ENCODE data around the gene ERGIC3. TPM values are rescaled to one million over a fixed set of nuclear protein-coding genes. Genes with fewer than 3 reads are reported as not detected.
A peak's percentile ranks its signal among the peaks of the same experiment; 100 is the strongest.

ERGIC3 gene
- 201 to 259 TPM (median 242 TPM) in 3 replicates for polyA plus RNA-seq
- polyA plus RNA-seq (2011; ENCODE audit: low read depth): 380 TPM
- 195 and 248 TPM in 2 replicates for polyA plus RNA-seq (2011; cell fraction: cytosol; rRNA removed)
- polyA plus RNA-seq (2011; cell fraction: nucleus; rRNA removed): 208 and 217 TPM in 2 replicates
- polyA plus RNA-seq (2012; ENCODE audit: low replicate concordance): 207 and 212 TPM in 2 replicates
- polyA minus RNA-seq: 172 to 246 TPM (median 202 TPM) in 3 replicates
- 117 TPM for polyA minus RNA-seq (2011; cell fraction: cytosol; rRNA and poly(A)+ RNA removed)
- 60.2 and 66.2 TPM in 2 replicates for polyA minus RNA-seq (2011; cell fraction: nucleus; rRNA and poly(A)+ RNA removed)

DNA sequence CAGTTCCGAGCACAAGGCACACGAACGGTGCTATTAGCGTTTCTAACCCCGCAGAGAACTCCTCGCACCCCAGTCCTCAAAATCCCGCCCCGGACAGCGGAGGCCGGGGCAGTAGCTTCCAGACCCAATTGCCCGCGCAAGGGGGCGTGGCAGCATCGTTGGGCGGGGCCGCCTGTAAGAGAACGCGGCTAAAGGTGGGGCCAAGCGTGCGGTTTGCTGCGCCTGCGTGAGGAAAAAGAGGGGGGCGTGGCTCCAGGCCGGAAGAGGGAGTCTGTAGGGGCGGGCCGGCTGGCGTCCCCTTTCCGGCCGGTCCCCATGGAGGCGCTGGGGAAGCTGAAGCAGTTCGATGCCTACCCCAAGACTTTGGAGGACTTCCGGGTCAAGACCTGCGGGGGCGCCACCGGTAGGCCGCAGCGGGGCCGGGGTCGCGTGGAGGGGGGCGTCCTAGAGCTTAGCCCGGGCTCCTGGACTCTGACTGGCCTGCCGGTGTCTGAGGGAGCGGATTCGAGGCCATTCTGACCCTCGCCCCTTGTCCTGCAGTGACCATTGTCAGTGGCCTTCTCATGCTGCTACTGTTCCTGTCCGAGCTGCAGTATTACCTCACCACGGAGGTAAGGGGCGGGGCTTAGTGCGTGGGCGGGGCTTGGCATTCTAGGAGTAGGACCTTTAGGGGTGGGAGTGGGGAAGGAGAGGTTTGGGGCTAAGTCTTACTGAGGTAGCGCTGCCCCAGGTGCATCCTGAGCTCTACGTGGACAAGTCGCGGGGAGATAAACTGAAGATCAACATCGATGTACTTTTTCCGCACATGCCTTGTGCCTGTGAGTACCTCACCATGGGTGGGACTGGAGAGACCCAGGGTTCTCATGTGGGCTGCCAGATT, at the start of gene ERGIC3:
Gene ERGIC3 (plus strand): TSS at position 296 of the 880 bp plus-strand sequence. CDS start 20 bp downstream, at position 316.
- peak within 1 kb of the TSS; percentile 81 for H3K27ac ChIP-seq (ENCODE audit: control insufficient read depth, insufficient read depth, low read length)
- no peaks in the 10 kb centered on the region for H4K20me1 ChIP-seq (ENCODE audit: control insufficient read depth, extremely low read depth, insufficient read depth, low read length)
- H3K9ac ChIP-seq (ENCODE audit: control insufficient read depth, extremely low read depth, insufficient read depth, low read length): peak within 1 kb of the TSS; percentile 91
- peak within 1 kb of the TSS; percentile 92 for H2AFZ ChIP-seq (ENCODE audit: control insufficient read depth, low read length)
- dilution Hi-C loops (cut with MboI; ENCODE audit: extremely low pct_ligation_motif_present, low sequenced_read_pairs): no loop called here
- peaks cover 13% of the 10 kb centered on the region for H3K4me1 ChIP-seq (ENCODE audit: control insufficient read depth, extremely low read depth, insufficient read depth, low read length)
- peak within 1 kb of the TSS; percentile 82 for H3K4me2 ChIP-seq (ENCODE audit: control insufficient read depth, extremely low read depth, insufficient read depth, low read depth, low read length)
- DNase-seq (ENCODE audit: low read depth, low spot score) (peak; percentile 62), FAIRE-seq (no peak)
- no peak for TF ChIP-seq EZH2 (IDR thresholded peaks at IDR 0.05; ENCODE audit: low read length)
- TF ChIP-seq, protein P1, sequence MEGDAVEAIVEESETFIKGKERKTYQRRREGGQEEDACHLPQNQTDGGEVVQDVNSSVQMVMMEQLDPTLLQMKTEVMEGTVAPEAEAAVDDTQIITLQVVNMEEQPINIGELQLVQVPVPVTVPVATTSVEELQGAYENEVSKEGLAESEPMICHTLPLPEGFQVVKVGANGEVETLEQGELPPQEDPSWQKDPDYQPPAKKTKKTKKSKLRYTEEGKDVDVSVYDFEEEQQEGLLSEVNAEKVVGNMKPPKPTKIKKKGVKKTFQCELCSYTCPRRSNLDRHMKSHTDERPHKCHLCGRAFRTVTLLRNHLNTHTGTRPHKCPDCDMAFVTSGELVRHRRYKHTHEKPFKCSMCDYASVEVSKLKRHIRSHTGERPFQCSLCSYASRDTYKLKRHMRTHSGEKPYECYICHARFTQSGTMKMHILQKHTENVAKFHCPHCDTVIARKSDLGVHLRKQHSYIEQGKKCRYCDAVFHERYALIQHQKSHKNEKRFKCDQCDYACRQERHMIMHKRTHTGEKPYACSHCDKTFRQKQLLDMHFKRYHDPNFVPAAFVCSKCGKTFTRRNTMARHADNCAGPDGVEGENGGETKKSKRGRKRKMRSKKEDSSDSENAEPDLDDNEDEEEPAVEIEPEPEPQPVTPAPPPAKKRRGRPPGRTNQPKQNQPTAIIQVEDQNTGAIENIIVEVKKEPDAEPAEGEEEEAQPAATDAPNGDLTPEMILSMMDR (optimal IDR thresholded peaks at IDR 0.05 in 1 of 3, IDR thresholded peaks at IDR 0.05 in 1 of 3, conservative IDR thresholded peaks at IDR 0.05 in 1 of 3; ENCODE audit: extremely low read depth in 1 of 3, insufficient read depth in 2 of 3, low read length in 3 of 3): no peak
- peaks cover 2% of the 10 kb centered on the region for H3K9me1 ChIP-seq (ENCODE audit: control insufficient read depth, extremely low read depth, insufficient read depth, low read length)
- no peaks in the 10 kb centered on the region for H3K9me3 ChIP-seq (ENCODE audit: control insufficient read depth, low read depth, low read length)
- H3K27me3 ChIP-seq (ENCODE audit: control insufficient read depth, extremely low read depth, insufficient read depth, low read length): no peaks in the 10 kb centered on the region
- peak within 1 kb of the TSS; percentile 84 to 93 (median 85) for H3K4me3 ChIP-seq (ENCODE audit: control insufficient read depth in 2 of 3, extremely low read depth in 1 of 3, insufficient read depth in 2 of 3, low read depth in 1 of 3, low read length in 3 of 3)
- peaks cover 3 to 7% of the 10 kb centered on the region in 2 experiments for H3K36me3 ChIP-seq (ENCODE audit: control insufficient read depth in 2 of 2, extremely low read depth in 1 of 2, insufficient read depth in 2 of 2, low read length in 2 of 2)
- peaks cover 5% of the 10 kb centered on the region for H3K79me2 ChIP-seq (ENCODE audit: control insufficient read depth, insufficient read depth, low read length)

DNA sequence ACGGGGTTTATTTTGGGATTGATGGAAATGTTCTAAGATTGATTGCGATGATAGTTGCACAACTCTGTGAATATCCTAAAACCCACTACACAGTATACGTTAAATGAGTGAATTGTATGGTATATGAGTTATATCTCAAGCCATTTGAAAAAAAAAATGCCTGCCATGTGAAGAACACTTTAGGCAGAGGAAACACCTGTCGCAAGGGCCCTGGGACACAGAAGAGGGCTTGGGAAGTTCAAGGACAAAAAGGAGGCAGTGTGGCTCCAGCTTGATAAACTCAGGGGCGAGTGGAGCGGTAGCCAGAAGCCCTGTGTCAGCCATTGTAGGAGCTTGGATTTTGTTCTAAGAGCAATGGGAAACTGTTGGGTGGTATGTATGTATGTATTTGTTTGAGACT, 49.5 kb upstream of the ERGIC3 start:
- Histone ChIP-seq H3K4me2 (ENCODE audit: control insufficient read depth, extremely low read depth, insufficient read depth, low read depth, low read length) (no peak overlapping the region), H3K27ac (ENCODE audit: control insufficient read depth, insufficient read depth, low read length) (no peak overlapping the region), H3K4me1 (ENCODE audit: control insufficient read depth, extremely low read depth, insufficient read depth, low read length) (no peaks in the 10 kb centered on the region), H3K27me3 (ENCODE audit: control insufficient read depth, extremely low read depth, insufficient read depth, low read length) (no peaks in the 10 kb centered on the region), H3K9me1 (ENCODE audit: control insufficient read depth, extremely low read depth, insufficient read depth, low read length) (no peaks in the 10 kb centered on the region), H3K36me3 (ENCODE audit: control insufficient read depth in 2 of 2, extremely low read depth in 1 of 2, insufficient read depth in 2 of 2, low read length in 2 of 2) (peaks cover 24 to 29% of the 10 kb centered on the region in 2 experiments), H3K4me3 (ENCODE audit: control insufficient read depth in 2 of 3, extremely low read depth in 1 of 3, insufficient read depth in 2 of 3, low read depth in 1 of 3, low read length in 3 of 3) (no peak overlapping the region), H4K20me1 (ENCODE audit: control insufficient read depth, extremely low read depth, insufficient read depth, low read length) (no peaks in the 10 kb centered on the region), H3K9ac (ENCODE audit: control insufficient read depth, extremely low read depth, insufficient read depth, low read length) (no peak overlapping the region), H2AFZ (ENCODE audit: control insufficient read depth, low read length) (no peak overlapping the region), H3K79me2 (ENCODE audit: control insufficient read depth, insufficient read depth, low read length) (no peaks in the 10 kb centered on the region), H3K9me3 (ENCODE audit: control insufficient read depth, low read depth, low read length) (no peaks in the 10 kb centered on the region)
- no peak for DNase-seq (ENCODE audit: low read depth, low spot score)
- dilution Hi-C loops (cut with MboI; ENCODE audit: extremely low pct_ligation_motif_present, low sequenced_read_pairs): no loop called here
- no peak for TF ChIP-seq EZH2 (IDR thresholded peaks at IDR 0.05; ENCODE audit: low read length)
- TF ChIP-seq, protein P1 (optimal IDR thresholded peaks at IDR 0.05 in 1 of 3, IDR thresholded peaks at IDR 0.05 in 1 of 3, conservative IDR thresholded peaks at IDR 0.05 in 1 of 3; ENCODE audit: extremely low read depth in 1 of 3, insufficient read depth in 2 of 3, low read length in 3 of 3): no peak
- FAIRE-seq: no peak

Measured in keratinocyte (primary cell).